Caco-2 (cell line): ENCODE measurements around the gene MTPN. TPM values are rescaled to one million over a fixed set of nuclear protein-coding genes. Genes with fewer than 3 reads are reported as not detected.
A peak's percentile ranks its signal among the peaks of the same experiment; 100 is the strongest.

Experiments
- BruUV-seq: library from RNA; stranded (reverse); fragments of 400-500 nt; replicated peaks from 2 replicates; lab custom pipeline; 2021; lab: Mats Ljungman, UMichigan
- CTCF ChIA-PET: fragments of 300-600 bp; sonication (Branson Sonifier 250); formaldehyde crosslinking; loops from one replicate; lab custom pipeline; 2022; ENCODE audit warnings: antibody characterized with exemption; lab: Charles Lee
- POLR2A ChIA-PET: fragments of 300-600 bp; sonication (Branson Sonifier 250); formaldehyde crosslinking; loops from one replicate; lab custom pipeline; 2022; ENCODE audit warnings: antibody characterized with exemption; lab: Charles Lee
- DNase-seq, 2 experiments: peaks; one replicate each; pipeline versions ENCODE4 v3.0.0 to v3.0.0-alpha.2; 2020 to 2022
- H3K27me3 ChIP-seq: replicated peaks from 2 replicates; pipeline ENCODE4 v1.6.0; 2011; ENCODE audit warnings: low read length; ENCODE audit not compliant: control insufficient read depth, insufficient read depth
- H3K36me3 ChIP-seq: 2 replicates; pipeline ENCODE4 v1.5.1; 2011; ENCODE audit warnings: low read length; ENCODE audit not compliant: control insufficient read depth, insufficient read depth
- H3K4me1 ChIP-seq: fragments of 250-450 bp; sonication (Bioruptor Pico); 2 replicates; pipeline ENCODE4 v1.5.1; 2020; ENCODE audit warnings: mild to moderate bottlenecking
- H3K4me3 ChIP-seq: 2 replicates; pipeline ENCODE4 v1.5.1; 2011; ENCODE audit warnings: low read depth, mild to moderate bottlenecking, control low read depth, low read length
- H3K9me3 ChIP-seq: fragments of 250-450 bp; sonication (Bioruptor Pico); 2 replicates; pipeline ENCODE4 v1.5.1; 2020; ENCODE audit warnings: mild to moderate bottlenecking, moderate library complexity
- H3K27ac Mint-ChIP-seq: one replicate; pipeline ENCODE4 v1.8.0; 2022; ENCODE audit warnings: mixed read lengths; ENCODE audit not compliant: unreplicated experiment
- H3K27me3 Mint-ChIP-seq: one replicate; pipeline ENCODE4 v1.8.0; 2022; ENCODE audit warnings: mixed read lengths; ENCODE audit not compliant: insufficient read depth, unreplicated experiment
- H3K36me3 Mint-ChIP-seq: one replicate; pipeline ENCODE4 v1.8.0; 2022; ENCODE audit warnings: mild to moderate bottlenecking, mixed read lengths; ENCODE audit not compliant: insufficient read depth, unreplicated experiment
- H3K4me1 Mint-ChIP-seq: one replicate; pipeline ENCODE4 v1.8.0; 2022; ENCODE audit warnings: low read depth, mixed read lengths; ENCODE audit not compliant: unreplicated experiment
- H3K4me3 Mint-ChIP-seq: one replicate; pipeline ENCODE4 v1.8.0; 2022; ENCODE audit warnings: mild to moderate bottlenecking, moderate library complexity, mixed read lengths; ENCODE audit not compliant: unreplicated experiment
- H3K9me3 Mint-ChIP-seq: one replicate; pipeline ENCODE4 v1.8.0; 2022; ENCODE audit warnings: mixed read lengths; ENCODE audit not compliant: unreplicated experiment
- intact Hi-C: fragments of 100-400 bp; cut with micrococcal nuclease; formaldehyde crosslinking; loops from one replicate; pipeline ENCODE4 v1.10.0; 2022; ENCODE audit not compliant: unreplicated experiment
- total RNA-seq: library from RNA; stranded (reverse); gene quantifications from 2 replicates; pipeline ENCODE4 v1.2.3, GENCODE V29; 2022
- TF ChIP-seq, protein P1 (sequence below), 2 experiments: fragments of 200-600 bp in 1 of 2; IDR thresholded peaks; 1 replicate in 1 of 2; 2 replicates in 1 of 2; pipeline versions ENCODE4 v1.5.1 to v1.8.0; 2011 to 2022; ENCODE audit warnings: antibody characterized with exemption in 1 of 2, control low read depth in 1 of 2, inconsistent platforms in 1 of 2, low read depth in 1 of 2, low read length in 1 of 2, mild to moderate bottlenecking in 1 of 2, moderate library complexity in 1 of 2; ENCODE audit not compliant: insufficient read depth in 1 of 2, severe bottlenecking in 1 of 2, unreplicated experiment in 1 of 2

MTPN gene
- total RNA-seq, 1 experiment from 2014 or later, result 138 TPM

DNA sequence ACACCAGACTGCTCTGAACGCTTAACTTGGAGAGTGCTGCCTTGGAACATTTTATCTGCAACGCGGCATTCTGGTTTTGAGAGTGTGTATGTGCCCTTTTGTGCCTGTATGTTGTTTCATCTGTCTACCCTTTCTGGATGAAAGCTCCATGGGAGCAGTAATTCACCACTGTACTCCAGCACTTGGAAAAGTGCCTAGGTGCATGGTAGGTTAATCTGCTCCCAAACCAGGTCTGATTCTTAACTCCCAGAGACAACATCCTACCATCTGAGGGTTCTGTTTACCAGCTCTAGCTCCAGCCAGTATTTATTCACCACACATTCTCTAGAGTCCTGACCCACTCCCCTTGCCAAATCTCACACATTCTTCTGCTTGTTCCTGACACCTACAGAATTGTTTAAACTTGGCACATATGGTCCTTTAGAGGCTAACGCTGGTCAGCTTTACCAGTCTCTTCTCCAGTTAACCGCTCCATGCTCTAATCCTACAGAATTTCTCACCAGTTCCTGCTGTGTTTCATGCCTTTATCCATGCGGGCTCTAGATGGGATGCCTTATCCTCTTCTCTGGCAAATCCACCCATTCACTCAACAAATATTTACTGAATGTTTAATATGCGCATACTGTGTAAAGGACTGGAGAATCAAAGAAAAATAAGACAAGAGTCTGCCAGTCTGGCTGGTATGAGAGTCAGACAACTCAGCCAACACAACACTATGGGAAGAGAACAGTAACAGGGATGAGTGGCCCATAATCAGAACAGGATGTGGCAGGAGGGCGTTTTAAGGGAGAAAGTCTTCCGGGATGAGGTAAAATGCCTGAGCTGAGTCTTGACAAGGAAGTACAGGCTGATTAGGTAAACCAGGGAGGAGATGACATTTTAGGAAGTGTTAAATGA lies 46.3 kb downstream of the MTPN start:
- BruUV-seq, result no TSS peak
- no peak overlapping the region for H3K4me3 ChIP-seq
- Mint-ChIP-seq H3K4me3 (peak overlapping the region; percentile 27), H3K27me3 (no peaks in the 10 kb centered on the region), H3K4me1 (peaks cover 50% of the 10 kb centered on the region), H3K36me3 (peaks cover 25% of the 10 kb centered on the region), H3K9me3 (no peaks in the 10 kb centered on the region), H3K27ac (peak overlapping the region; percentile 66)
- H3K27me3 ChIP-seq, result no peaks in the 10 kb centered on the region
- ChIA-PET CTCF (no interaction called here), POLR2A (no interaction called here)
- intact Hi-C loops, result loop anchor here (2.0 to 5.0 kb wide), 2 partner anchors 54 to 104 kb away; no protein-coding TSS in a partner anchor
- TF ChIP-seq, protein P1, sequence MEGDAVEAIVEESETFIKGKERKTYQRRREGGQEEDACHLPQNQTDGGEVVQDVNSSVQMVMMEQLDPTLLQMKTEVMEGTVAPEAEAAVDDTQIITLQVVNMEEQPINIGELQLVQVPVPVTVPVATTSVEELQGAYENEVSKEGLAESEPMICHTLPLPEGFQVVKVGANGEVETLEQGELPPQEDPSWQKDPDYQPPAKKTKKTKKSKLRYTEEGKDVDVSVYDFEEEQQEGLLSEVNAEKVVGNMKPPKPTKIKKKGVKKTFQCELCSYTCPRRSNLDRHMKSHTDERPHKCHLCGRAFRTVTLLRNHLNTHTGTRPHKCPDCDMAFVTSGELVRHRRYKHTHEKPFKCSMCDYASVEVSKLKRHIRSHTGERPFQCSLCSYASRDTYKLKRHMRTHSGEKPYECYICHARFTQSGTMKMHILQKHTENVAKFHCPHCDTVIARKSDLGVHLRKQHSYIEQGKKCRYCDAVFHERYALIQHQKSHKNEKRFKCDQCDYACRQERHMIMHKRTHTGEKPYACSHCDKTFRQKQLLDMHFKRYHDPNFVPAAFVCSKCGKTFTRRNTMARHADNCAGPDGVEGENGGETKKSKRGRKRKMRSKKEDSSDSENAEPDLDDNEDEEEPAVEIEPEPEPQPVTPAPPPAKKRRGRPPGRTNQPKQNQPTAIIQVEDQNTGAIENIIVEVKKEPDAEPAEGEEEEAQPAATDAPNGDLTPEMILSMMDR (IDR thresholded peaks at IDR 0.05; ENCODE audit: insufficient read depth in 1 of 2, low read depth in 1 of 2, low read length in 1 of 2, severe bottlenecking in 1 of 2, unreplicated experiment in 1 of 2), result no peak
- H3K4me1 ChIP-seq, result peaks cover 56% of the 10 kb centered on the region
- peaks cover 1% of the 10 kb centered on the region; the same call in 1 of the 2 replicates for H3K36me3 ChIP-seq
- DNase-seq, result peak in 1 of 2 experiments; percentile 16
- no peaks in the 10 kb centered on the region for H3K9me3 ChIP-seq

DNA sequence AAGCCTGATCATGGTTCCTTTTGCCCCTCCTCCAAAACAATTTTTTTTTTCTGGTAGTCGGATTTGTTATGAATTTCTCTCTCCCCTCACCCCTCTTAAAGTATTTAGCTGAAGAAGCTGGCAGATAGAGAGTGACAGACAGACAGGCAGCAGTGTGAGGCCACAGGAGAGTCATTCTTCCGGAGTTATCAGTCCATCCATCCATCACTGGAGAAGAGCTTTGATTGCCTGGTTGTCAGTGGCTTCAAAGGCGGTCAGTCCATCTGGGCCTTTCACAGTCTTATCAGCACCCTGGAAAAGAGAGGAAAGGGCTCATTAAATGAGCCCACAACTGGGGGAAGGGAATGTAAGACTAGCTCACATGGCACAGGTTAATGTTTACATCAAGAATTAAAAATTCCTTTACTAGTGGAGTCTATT lies 47.4 kb downstream of the MTPN start:
- Mint-ChIP-seq H3K27ac (peak overlapping the region; percentile 66), H3K4me3 (peak overlapping the region; percentile 63)

DNA sequence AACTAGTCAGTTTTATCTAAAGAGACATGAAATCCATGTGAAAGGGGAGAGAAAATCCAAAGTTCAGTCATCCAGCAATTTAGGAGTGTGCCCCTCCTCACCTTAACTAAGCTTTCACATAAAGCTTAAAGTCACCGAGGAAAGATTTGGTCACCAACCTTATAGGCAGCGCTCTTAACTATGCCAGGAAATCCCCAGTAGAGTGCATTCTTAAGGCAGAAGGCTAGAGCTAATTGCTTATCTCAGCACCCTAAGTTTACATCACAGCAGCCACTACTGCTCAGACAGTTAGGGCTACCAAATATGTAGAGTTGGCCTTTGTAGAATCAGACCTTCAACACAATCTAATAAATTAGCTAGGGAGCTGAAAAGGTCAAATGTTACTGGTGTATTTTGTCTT lies 47.9 kb downstream of the MTPN start:
- Histone ChIP-seq H3K4me3 (no peak overlapping the region), H3K9me3 (no peaks in the 10 kb centered on the region), H3K27me3 (no peaks in the 10 kb centered on the region), H3K4me1 (peaks cover 45% of the 10 kb centered on the region), H3K36me3 (peaks cover 1% of the 10 kb centered on the region; the same call in 1 of the 2 replicates)
- BruUV-seq, result TSS peak; percentile 34
- POLR2A ChIA-PET, result no interaction called here
- Mint-ChIP-seq H3K4me3 (peak overlapping the region; percentile 63), H3K27me3 (no peaks in the 10 kb centered on the region), H3K36me3 (peaks cover 35% of the 10 kb centered on the region), H3K9me3 (no peaks in the 10 kb centered on the region), H3K27ac (peak overlapping the region; percentile 66), H3K4me1 (peaks cover 37% of the 10 kb centered on the region)
- DNase-seq, result peak in 1 of 2 experiments; percentile 38
- intact Hi-C loops, result loop anchor here (1.0 to 2.0 kb wide), 5 partner anchors 8 to 128 kb away; partner anchors contain the start of gene MTPN
- TF ChIP-seq, protein P1 (IDR thresholded peaks at IDR 0.05; ENCODE audit: insufficient read depth in 1 of 2, low read depth in 1 of 2, low read length in 1 of 2, severe bottlenecking in 1 of 2, unreplicated experiment in 1 of 2), result no peak
- CTCF ChIA-PET, result interaction anchor here (0.5 to 1.0 kb wide), 2 partner anchors 38 to 224 kb away, joined by 3 read pairs; no protein-coding TSS in a partner anchor

More for the DNA sequence above, 47.4 kb downstream of the MTPN start:
- TF ChIP-seq, protein P1 (IDR thresholded peaks at IDR 0.05; ENCODE audit: insufficient read depth in 1 of 2, low read depth in 1 of 2, low read length in 1 of 2, severe bottlenecking in 1 of 2, unreplicated experiment in 1 of 2), result no peak
- Mint-ChIP-seq H3K4me1 (peaks cover 40% of the 10 kb centered on the region), H3K27me3 (no peaks in the 10 kb centered on the region), H3K9me3 (no peaks in the 10 kb centered on the region), H3K36me3 (peaks cover 30% of the 10 kb centered on the region)
- peaks cover 1% of the 10 kb centered on the region; the same call in 1 of the 2 replicates for H3K36me3 ChIP-seq
- H3K4me1 ChIP-seq, result peaks cover 49% of the 10 kb centered on the region
- H3K4me3 ChIP-seq, result no peak overlapping the region
- ChIA-PET CTCF (interaction anchor here (0.5 to 1.0 kb wide), 2 partner anchors 37 to 223 kb away, joined by 3 read pairs; no protein-coding TSS in a partner anchor), POLR2A (no interaction called here)
- H3K27me3 ChIP-seq, result no peaks in the 10 kb centered on the region
- BruUV-seq, result no TSS peak
- no peaks in the 10 kb centered on the region for H3K9me3 ChIP-seq
- intact Hi-C loops, result loop anchor here (1.0 to 5.0 kb wide), 7 partner anchors 8 to 128 kb away; partner anchors contain the start of gene MTPN
- peak; percentile 87 to 95 for DNase-seq
